HepG2 (cell line): ENCODE results near the gene EPB41L1. TPM values are rescaled to one million over a fixed set of nuclear protein-coding genes. Genes with fewer than 3 reads are reported as not detected.
A peak's percentile ranks its signal among the peaks of the same experiment; 100 is the strongest.

Experiments used
- ATAC-seq: fragments of 200-7000 bp; cut with Tn5 transposase; 3 replicates; pipeline ENCODE4 v1.9.1; 2020; ENCODE audit warnings: mild to moderate bottlenecking, moderate library complexity
- BruUV-seq: library from RNA; stranded (reverse); fragments of 400-500 nt; replicated peaks from 2 replicates; lab custom pipeline; 2021; lab: Mats Ljungman, UMichigan
- CTCF ChIA-PET: fragments of 300-600 bp; formaldehyde crosslinking; extraction: SDS; loops from one replicate; lab custom pipeline; 2021; ENCODE audit warnings: low total read pairs, inconsistent platforms, low intra/inter-chr PET ratio; lab: Yijun Ruan, JAX
- POLR2A ChIA-PET: fragments of 350-600 bp; sonication (Branson Sonifier 250); formaldehyde crosslinking; loops from one replicate; lab custom pipeline; 2020; ENCODE audit warnings: antibody characterized with exemption, inconsistent platforms; lab: Yijun Ruan, JAX
- DNase-seq: peaks from one replicate; pipeline ENCODE4 v3.0.0-alpha.2; 2015; ENCODE audit warnings: low spot score
- FAIRE-seq: peaks from 3 replicates; lab custom pipeline; 2011; peaks lifted over from hg19 to GRCh38; lab: Jason Lieb, UNC
- H2AFZ ChIP-seq: one replicate; pipeline ENCODE4 v1.6.1; 2011; ENCODE audit warnings: low read length, inconsistent platforms
- H3K27ac ChIP-seq: fragments of 300-600 bp; 3 replicates; pipeline ENCODE4 v1.8.0; 2011; ENCODE audit warnings: mixed run types, mild to moderate bottlenecking, mixed read lengths, low read length, inconsistent platforms; ENCODE audit not compliant: insufficient read depth; ENCODE audit errors: extremely low read length
- H3K27me3 ChIP-seq, 2 experiments: fragments of 200-600 bp in 1 of 2; 2 replicates in 1 of 2; 3 replicates in 1 of 2; pipeline versions ENCODE4 v1.6.0 to v1.8.0; 2011; ENCODE audit warnings: low read length in 2 of 2, mild to moderate bottlenecking in 2 of 2, moderate library complexity in 2 of 2, inconsistent platforms in 1 of 2; ENCODE audit not compliant: insufficient read depth in 2 of 2, control insufficient read depth in 1 of 2
- H3K36me3 ChIP-seq, 2 experiments: fragments of 200-600 bp in 1 of 2; replicated peaks in 1 of 2; 2 replicates in 1 of 2; 3 replicates in 1 of 2; pipeline versions ENCODE4 v1.5.1 to v1.8.0; 2011; ENCODE audit warnings: low read length in 2 of 2, inconsistent platforms in 1 of 2; ENCODE audit not compliant: insufficient read depth in 2 of 2, control insufficient read depth in 1 of 2
- H3K4me1 ChIP-seq: 2 replicates; pipeline ENCODE4 v1.5.1; 2012; ENCODE audit warnings: low read length, inconsistent platforms; ENCODE audit not compliant: insufficient read depth
- H3K4me2 ChIP-seq: 2 replicates; pipeline ENCODE4 v1.6.0; 2011; ENCODE audit warnings: low read depth, low read length, inconsistent platforms
- H3K4me3 ChIP-seq, 3 experiments: fragments of 200-600 bp in 1 of 3; sonication (generic), shearing (Covaris generic) in 1 of 3; replicated peaks in 1 of 3; 2 replicates each; pipeline ENCODE4 v1.5.1; 2011 to 2016; ENCODE audit warnings: low read length in 3 of 3, inconsistent platforms in 2 of 3, low read depth in 2 of 3, mild to moderate bottlenecking in 2 of 3, control low read depth in 1 of 3, mixed read lengths in 1 of 3; ENCODE audit not compliant: insufficient read depth in 1 of 3
- H3K79me2 ChIP-seq: one replicate; pipeline ENCODE4 v1.6.1; 2011; ENCODE audit warnings: low read length, inconsistent platforms; ENCODE audit not compliant: insufficient read depth
- H3K9ac ChIP-seq: 2 replicates; pipeline ENCODE4 v1.6.0; 2011; ENCODE audit warnings: mild to moderate bottlenecking, low read depth, low read length, inconsistent platforms; ENCODE audit not compliant: insufficient read depth
- H3K9me3 ChIP-seq: 2 replicates; pipeline ENCODE4 v1.5.1; 2012; ENCODE audit warnings: mild to moderate bottlenecking, low read length
- H4K20me1 ChIP-seq: 2 replicates; pipeline ENCODE4 v1.6.0; 2011; ENCODE audit warnings: inconsistent platforms, mild to moderate bottlenecking, low read length, moderate library complexity; ENCODE audit not compliant: insufficient read depth
- AGO2 ChIP-seq: fragments of 200-400 bp; formaldehyde crosslinking; optimal IDR thresholded peaks from 2 replicates; pipeline ENCODE3; 2017; ENCODE audit warnings: mild to moderate bottlenecking, low read depth, low read length, moderate library complexity
- ATRX ChIP-seq: sonication (generic); formaldehyde crosslinking; IDR thresholded peaks from 2 replicates; pipeline ENCODE4 v1.4.0; 2020; ENCODE audit warnings: missing genetic modification reagents, borderline replicate concordance
- ERF ChIP-seq: IDR thresholded peaks from 2 replicates; pipeline ENCODE4 v1.6.1; 2018; ENCODE audit warnings: missing biosample characterization, missing genetic modification reagents
- FOSL2 ChIP-seq: sonication (generic); formaldehyde crosslinking; IDR thresholded peaks from 2 replicates; pipeline ENCODE4 v1.4.0; 2020; ENCODE audit warnings: missing genetic modification reagents
- GFI1 ChIP-seq: sonication (generic); formaldehyde crosslinking; IDR thresholded peaks from 2 replicates; pipeline ENCODE4 v1.5.0; 2020; ENCODE audit warnings: missing genetic modification reagents, mild to moderate bottlenecking, borderline replicate concordance
- HOXA5 ChIP-seq: sonication (generic); formaldehyde crosslinking; IDR thresholded peaks from 2 replicates; pipeline ENCODE4 v1.4.0; 2020; ENCODE audit warnings: missing genetic modification reagents
- KAT7 ChIP-seq: IDR thresholded peaks from 2 replicates; pipeline ENCODE4 v1.6.1; 2018; ENCODE audit warnings: borderline replicate concordance, missing compliant biosample characterization
- KDM2A ChIP-seq: sonication (generic); formaldehyde crosslinking; IDR thresholded peaks from 2 replicates; pipeline ENCODE4 v1.4.0; 2020; ENCODE audit warnings: low read depth, missing genetic modification reagents, borderline replicate concordance
- PRMT3 ChIP-seq: sonication (generic); formaldehyde crosslinking; IDR thresholded peaks from 2 replicates; pipeline ENCODE4 v1.8.1; 2022; ENCODE audit warnings: low read depth, mild to moderate bottlenecking, moderate library complexity, missing genetic modification reagents, borderline replicate concordance
- PTBP1 ChIP-seq: fragments of 200-400 bp; formaldehyde crosslinking; IDR thresholded peaks from 2 replicates; pipeline ENCODE4 v1.6.1; 2018; ENCODE audit warnings: low read length, low read depth; ENCODE audit not compliant: poor library complexity, severe bottlenecking
- RBAK ChIP-seq: sonication (generic); formaldehyde crosslinking; IDR thresholded peaks from 2 replicates; pipeline ENCODE4 v1.5.1; 2020; ENCODE audit warnings: mild to moderate bottlenecking, missing genetic modification reagents
- RXRB ChIP-seq: IDR thresholded peaks from 2 replicates; pipeline ENCODE4 v1.6.1; 2016; ENCODE audit warnings: borderline replicate concordance, missing genetic modification reagents, missing compliant biosample characterization
- SALL2 ChIP-seq: sonication (generic); formaldehyde crosslinking; IDR thresholded peaks from 2 replicates; pipeline ENCODE4 v1.8.1; 2023; ENCODE audit warnings: mild to moderate bottlenecking, missing genetic modification reagents, inconsistent platforms
- SIX1 ChIP-seq: sonication (generic); formaldehyde crosslinking; IDR thresholded peaks from 2 replicates; pipeline ENCODE4 v1.4.0; 2020; ENCODE audit warnings: missing genetic modification reagents, borderline replicate concordance
- ZFP91 ChIP-seq: sonication (generic); formaldehyde crosslinking; IDR thresholded peaks from 2 replicates; pipeline ENCODE4 v1.9.0; 2022; ENCODE audit warnings: missing genetic modification reagents, mild to moderate bottlenecking, borderline replicate concordance
- ZNF569 ChIP-seq: sonication (generic); formaldehyde crosslinking; IDR thresholded peaks from 2 replicates; pipeline ENCODE4 v1.5.0; 2020; ENCODE audit warnings: mild to moderate bottlenecking, missing genetic modification reagents, moderate library complexity, borderline replicate concordance
- ZNF644 ChIP-seq: IDR thresholded peaks from 2 replicates; pipeline ENCODE4 v1.6.1; 2016; ENCODE audit warnings: low read depth
- ZNF724P ChIP-seq: sonication (generic); formaldehyde crosslinking; IDR thresholded peaks from 2 replicates; pipeline ENCODE4 v1.8.0; 2022; ENCODE audit warnings: missing genetic modification reagents, borderline replicate concordance
- WGBS: methylation state at CpG from one replicate; pipeline ENCODE4 v1.1.6; 2017; ENCODE audit warnings: low lambda C conversion rate; 5-methylcytosine and 5-hydroxymethylcytosine counted together
- in situ Hi-C: cut with HindIII; loops from 2 replicates; pipeline ENCODE4 v1.10.0; 2017; ENCODE audit warnings: low pct_unique_long_range_greater_than_20kb; ENCODE audit not compliant: extremely low pct_ligation_motif_present
- intact Hi-C: fragments of 100-400 bp; cut with micrococcal nuclease; formaldehyde crosslinking; loops from one replicate; pipeline ENCODE4 v1.10.0; 2022; ENCODE audit not compliant: unreplicated experiment
- polyA plus RNA-seq, 8 experiments: library from polyadenylated mRNA; depleted of rRNA in 3 of 8; stranded (reverse) in 7 of 8; unstranded in 1 of 8; fragments of >200 nt; fragmentation: Illumina TruSeq in 4 of 8; extraction: Trizol in 4 of 8; gene quantifications; 2 replicates each; pipeline versions ENCODE4 v1.2.1 to v1.2.3, GENCODE V29; 2011 to 2016; ENCODE audit warnings: low read depth in 4 of 8, missing spikeins in 1 of 8, mixed read lengths in 1 of 8; ENCODE audit not compliant: insufficient read depth in 1 of 8
- total RNA-seq, 5 experiments: library from RNA; depleted of rRNA; stranded (reverse); fragments of >200 nt; fragmentation: Illumina TruSeq; extraction: Trizol; gene quantifications; 2 replicates each; pipeline ENCODE4 v1.2.3, GENCODE V29; 2016; ENCODE audit warnings: low read depth in 1 of 5
- TF ChIP-seq, protein P1 (sequence below): IDR thresholded peaks from 2 replicates; pipeline ENCODE4 v1.6.1; 2016; ENCODE audit warnings: mild to moderate bottlenecking, missing biosample characterization, missing genetic modification reagents
- TF ChIP-seq, protein P2 (sequence below): sonication (generic); formaldehyde crosslinking; IDR thresholded peaks from 2 replicates; pipeline ENCODE4 v1.8.0; 2023; ENCODE audit warnings: mild to moderate bottlenecking, missing genetic modification reagents

Gene EPB41L1
- total and polyA plus RNA-seq, 2 of the 13 experiments (the other 11 are each of a cell fraction or from before 2014, with no cell fraction given): 16.7 to 39.0 TPM

- TF ChIP-seq, protein P1, sequence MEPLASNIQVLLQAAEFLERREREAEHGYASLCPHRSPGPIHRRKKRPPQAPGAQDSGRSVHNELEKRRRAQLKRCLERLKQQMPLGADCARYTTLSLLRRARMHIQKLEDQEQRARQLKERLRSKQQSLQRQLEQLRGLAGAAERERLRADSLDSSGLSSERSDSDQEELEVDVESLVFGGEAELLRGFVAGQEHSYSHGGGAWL (CRISPR knock-in tag): no peak
These were observed 3.1 kb downstream of the EPB41L1 start (continued) for GRCh38 chr20:36157610-36158009.

DNA sequence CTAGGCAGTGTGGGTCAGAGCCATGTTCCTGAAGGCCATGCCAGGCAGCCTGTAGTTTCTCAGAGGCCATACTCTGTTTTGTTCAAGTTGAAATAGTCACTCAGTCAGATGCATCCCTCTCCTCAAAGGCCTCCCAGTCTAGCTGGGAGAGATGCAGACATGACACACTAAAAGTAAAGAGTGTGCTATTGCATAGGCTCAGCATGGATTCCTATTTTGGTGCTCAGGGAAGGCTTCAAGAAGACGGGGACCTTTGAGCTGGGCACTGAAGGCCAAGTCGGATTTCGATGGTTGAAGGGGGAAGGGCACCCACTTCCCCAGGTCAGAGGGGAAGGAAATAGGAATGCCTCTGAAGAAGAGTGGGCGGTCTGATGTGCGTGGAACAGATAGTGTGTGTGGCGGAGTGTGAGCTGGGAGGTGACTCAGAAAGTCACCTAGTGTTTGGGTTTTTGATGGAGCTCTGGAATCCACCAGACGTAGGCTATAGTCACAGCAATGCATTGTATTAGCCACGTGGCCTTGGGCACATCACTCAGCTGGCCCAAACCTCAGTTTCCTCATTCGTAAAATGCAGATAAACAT lies 3.7 kb downstream of the EPB41L1 start:
- H2AFZ ChIP-seq: no peak overlapping the region
- ATAC-seq (no peak), FAIRE-seq (no peak), DNase-seq (no peak)
- in situ Hi-C loops (loop anchor here (5.0 kb wide), 1 partner anchor 39 kb away; no protein-coding TSS in a partner anchor), intact Hi-C loops (loop anchor here (5.0 kb wide), 2 partner anchors 279 to 1951 kb away; no protein-coding TSS in a partner anchor)
- ChIA-PET CTCF (interaction anchor here (5.1 kb wide), 1 partner anchor 41 kb away, joined by 83 read pairs; no protein-coding TSS in a partner anchor), POLR2A (interaction anchor here (0.5 to 1.4 kb wide), 5 partner anchors 25 to 255 kb away, joined by 3 to 11 read pairs (median 4); partner anchors contain the start of genes AAR2 and SCAND1)
- no peak overlapping the region for H3K9ac ChIP-seq
- H3K79me2 ChIP-seq: peaks cover 11% of the 10 kb centered on the region
- no peaks in the 10 kb centered on the region; a peak in 1 of 5 replicates for H3K36me3 ChIP-seq
- WGBS: 81% methylated on average over 9 of the region's 9 CpGs
- peaks cover 47% of the 10 kb centered on the region for H3K4me1 ChIP-seq
- H3K4me3 ChIP-seq: no peak overlapping the region
- H3K9me3 ChIP-seq: no peaks in the 10 kb centered on the region
- no TSS peak for BruUV-seq
- no peaks in the 10 kb centered on the region; a peak in 1 of 5 replicates for H3K27me3 ChIP-seq
- H4K20me1 ChIP-seq: peaks cover 15% of the 10 kb centered on the region; the same call in 1 of the 2 replicates
- H3K4me2 ChIP-seq: no peak overlapping the region
- no peak overlapping the region for H3K27ac ChIP-seq
- TF ChIP-seq, protein P2, sequence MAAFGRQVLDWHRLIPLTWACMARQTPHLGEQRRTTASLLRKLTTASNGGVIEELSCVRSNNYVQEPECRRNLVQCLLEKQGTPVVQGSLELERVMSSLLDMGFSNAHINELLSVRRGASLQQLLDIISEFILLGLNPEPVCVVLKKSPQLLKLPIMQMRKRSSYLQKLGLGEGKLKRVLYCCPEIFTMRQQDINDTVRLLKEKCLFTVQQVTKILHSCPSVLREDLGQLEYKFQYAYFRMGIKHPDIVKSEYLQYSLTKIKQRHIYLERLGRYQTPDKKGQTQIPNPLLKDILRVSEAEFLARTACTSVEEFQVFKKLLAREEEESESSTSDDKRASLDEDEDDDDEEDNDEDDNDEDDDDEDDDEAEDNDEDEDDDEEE (CRISPR knock-in tag): 0 out of 2 replicates have a peak, but pooled peaks have one; percentile 30
- TF ChIP-seq FOSL2 (CRISPR knock-in tag) (peak; percentile 30; the same call in 1 of the 2 replicates), AGO2 (no peak), RBAK (CRISPR knock-in tag) (no peak), KDM2A (CRISPR knock-in tag) (no peak), ZFP91 (CRISPR knock-in tag) (no peak), SIX1 (CRISPR knock-in tag) (no peak), ERF (CRISPR knock-in tag) (0 out of 2 replicates have a peak, but pooled peaks have one; percentile 24), HOXA5 (CRISPR knock-in tag) (no peak), ZNF569 (CRISPR knock-in tag) (no peak), SALL2 (CRISPR knock-in tag) (no peak), ZNF644 (CRISPR knock-in tag) (no peak), ZNF724P (CRISPR knock-in tag) (no peak), PRMT3 (no peak), PTBP1 (no peak), RXRB (no peak), GFI1 (CRISPR knock-in tag) (no peak), ATRX (no peak), KAT7 (CRISPR knock-in tag) (no peak)
